Stimulated activated CD4-positive, alpha-beta T cell treated with anti-CD3 and anti-CD28 coated beads, Interleukin-15, amount 100 ng/mL, for 48 hours (primary cell): Measurements from ENCODE around the gene NDC1.
"Not testable (repeated sequence)": the region's sequence is repeated elsewhere in the genome, so short reads cannot be mapped to it uniquely, and the experiment has no call there.

Source experiments
- DNase-seq, 2 donors: peaks; one replicate each; pipeline ENCODE4 v3.0.0-alpha.2; 2020; ENCODE audit warnings: low read depth in 2 of 2

Gene NDC1, protein sequence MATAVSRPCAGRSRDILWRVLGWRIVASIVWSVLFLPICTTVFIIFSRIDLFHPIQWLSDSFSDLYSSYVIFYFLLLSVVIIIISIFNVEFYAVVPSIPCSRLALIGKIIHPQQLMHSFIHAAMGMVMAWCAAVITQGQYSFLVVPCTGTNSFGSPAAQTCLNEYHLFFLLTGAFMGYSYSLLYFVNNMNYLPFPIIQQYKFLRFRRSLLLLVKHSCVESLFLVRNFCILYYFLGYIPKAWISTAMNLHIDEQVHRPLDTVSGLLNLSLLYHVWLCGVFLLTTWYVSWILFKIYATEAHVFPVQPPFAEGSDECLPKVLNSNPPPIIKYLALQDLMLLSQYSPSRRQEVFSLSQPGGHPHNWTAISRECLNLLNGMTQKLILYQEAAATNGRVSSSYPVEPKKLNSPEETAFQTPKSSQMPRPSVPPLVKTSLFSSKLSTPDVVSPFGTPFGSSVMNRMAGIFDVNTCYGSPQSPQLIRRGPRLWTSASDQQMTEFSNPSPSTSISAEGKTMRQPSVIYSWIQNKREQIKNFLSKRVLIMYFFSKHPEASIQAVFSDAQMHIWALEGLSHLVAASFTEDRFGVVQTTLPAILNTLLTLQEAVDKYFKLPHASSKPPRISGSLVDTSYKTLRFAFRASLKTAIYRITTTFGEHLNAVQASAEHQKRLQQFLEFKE

DNA sequence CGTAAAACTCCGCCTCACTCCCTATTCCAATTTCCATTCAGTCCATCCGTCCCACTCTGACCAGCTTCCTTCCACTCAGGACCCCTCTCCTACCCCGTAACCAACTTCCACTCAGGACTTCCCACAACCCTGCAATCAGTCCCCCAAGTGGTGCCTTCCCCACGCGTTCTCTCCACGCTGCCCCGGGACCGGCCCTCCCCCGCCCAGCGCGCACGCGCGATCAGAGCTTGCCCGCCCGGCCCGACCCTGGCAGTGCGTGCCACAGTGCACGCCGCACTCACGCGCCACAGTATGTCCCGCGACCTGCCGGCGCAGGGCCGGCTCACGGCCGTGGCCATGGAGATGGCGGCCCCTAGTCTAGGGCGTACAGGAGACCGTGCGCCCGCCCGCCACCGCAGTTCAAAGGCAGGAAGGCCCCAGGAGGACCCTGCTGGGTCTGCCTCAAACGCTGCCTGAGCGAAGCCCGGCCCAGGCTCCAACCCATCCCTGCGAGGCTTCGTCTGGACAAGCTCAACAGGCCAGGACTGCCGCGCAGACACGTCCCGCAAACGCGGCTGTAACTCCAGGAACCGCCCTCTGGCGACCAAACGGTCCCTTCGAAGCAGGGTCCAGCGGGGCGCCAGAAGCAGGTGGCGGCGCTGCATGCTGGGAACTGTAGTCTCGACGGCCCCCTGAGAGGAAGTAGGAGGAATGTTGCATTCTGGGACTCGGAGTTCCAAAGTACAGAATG, at the start of gene NDC1:
NDC1 (minus strand) TSS at position 373 of the 730 bp plus-strand sequence; CDS start at position 338, 35 bp downstream.
- DNase-seq: peak; percentile 82 to 84

DNA sequence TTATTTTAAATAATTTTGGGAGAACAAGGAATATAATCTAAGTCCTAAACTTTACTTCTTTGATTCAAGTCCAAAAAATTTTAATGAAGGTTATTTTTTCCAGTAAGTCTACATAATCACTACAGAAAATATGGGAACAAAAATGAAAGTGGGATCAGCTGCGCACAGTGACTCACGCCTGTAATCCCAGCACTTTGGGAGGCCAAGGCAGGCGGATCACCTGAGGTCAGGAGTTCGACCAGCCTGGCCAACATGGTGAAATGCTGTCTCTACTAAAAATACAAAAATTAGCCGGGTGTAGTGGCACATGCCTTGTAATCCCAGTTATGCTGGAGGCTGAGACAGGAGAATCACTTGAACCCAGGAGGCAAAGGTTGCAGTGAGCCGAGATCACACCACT, 45.5 kb upstream of the NDC1 start:
- not testable (repeated sequence) for DNase-seq

DNA sequence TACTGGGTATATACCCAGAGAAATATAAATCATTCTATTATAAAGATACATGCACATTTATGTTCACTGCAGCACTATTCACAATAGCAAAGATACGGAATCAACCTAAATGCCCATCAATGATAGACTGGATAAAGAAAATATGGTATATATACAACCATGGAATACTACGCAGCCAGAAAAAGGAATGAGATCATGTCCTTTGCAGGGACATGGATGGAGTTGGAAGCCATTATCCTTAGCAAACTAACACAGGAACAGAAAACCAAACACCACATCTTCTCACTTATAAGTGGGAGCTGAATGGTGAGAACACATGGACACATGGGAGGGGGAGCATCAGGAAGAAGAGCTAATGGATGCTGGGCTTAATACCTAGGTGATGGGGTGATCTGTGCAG, 43.8 kb upstream of the NDC1 start:
- DNase-seq: not testable (repeated sequence)

DNA sequence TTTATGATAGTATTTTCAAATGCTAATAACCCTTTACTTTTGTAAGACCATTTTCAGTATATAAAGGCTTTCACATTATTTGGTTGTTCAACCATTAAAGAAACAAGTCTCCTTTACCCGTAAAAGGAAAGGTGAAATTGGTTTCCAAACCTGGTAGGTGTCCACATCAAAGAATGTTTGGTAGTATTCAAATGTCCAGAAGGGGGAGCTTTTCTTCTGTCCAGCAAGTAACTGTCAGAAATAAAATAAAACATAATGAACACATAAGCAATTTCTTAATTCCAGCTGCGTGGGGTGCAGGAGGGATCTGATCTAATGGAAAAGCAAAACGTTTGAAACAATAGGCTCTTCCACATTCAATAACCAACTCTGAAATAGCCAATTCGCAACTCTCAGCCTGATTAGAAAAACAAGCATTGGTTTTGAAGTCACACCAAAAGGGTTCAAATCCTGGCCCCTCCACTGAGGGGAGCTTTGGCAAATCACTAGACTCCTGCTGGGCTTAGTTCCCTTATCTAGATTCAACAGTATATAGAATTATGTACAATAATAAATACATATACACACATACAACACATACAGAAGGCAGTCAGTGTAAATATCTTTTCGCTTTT, 40.5 kb upstream of the NDC1 start:
- DNase-seq: no peak

DNA sequence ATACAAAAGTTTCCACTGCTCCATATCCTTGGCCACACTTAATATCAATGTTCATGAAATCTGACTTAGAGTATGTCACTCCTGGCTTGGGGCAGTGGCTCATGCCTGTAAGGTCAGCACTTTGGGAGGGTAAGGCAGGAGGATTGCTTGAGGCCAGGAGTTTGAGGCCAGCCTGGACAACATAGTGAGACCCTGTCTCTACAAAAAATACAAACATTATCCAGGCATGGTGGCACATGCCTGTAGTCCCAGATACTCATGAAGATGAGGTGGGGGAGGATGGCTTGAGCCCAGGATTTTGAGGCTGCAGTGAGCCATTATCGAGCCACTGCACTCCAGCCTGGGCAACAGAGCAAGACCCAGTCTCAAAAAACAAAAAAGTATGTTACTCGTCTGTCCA, 37.1 kb upstream of the NDC1 start:
- DNase-seq: not testable (repeated sequence)

DNA sequence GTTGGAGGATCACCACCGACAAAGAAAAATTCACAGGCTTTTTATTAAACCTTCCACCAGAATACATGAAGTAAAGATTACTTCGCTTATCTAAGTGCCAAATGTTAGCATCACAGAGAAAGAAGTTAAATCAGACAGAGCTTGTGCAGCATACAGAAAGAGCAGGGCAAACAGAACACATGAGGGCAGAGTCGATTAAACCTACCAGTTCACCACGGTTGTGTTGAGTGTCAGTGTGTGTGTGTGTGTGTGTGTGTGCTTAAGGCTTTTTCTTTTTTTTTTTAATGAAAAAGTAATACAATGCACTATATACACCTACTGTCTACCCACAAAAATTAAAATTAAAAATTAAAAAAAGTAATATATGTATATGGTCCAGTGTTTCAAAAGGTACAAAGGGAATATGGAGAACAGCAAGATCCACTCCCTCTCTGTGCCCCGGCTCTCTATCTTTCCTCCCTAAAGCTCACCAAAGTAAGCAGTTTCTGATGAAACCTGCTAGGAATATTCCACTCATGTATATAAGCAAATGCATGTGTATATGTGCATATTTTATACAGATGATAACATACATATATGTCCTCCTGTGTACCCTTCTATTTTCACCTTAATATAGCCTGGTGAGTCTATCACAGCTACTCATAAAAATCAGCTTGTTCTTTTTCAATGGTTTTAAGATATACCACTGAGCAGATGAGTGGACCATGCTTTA, 33.8 kb upstream of the NDC1 start:
- DNase-seq: no peak

DNA sequence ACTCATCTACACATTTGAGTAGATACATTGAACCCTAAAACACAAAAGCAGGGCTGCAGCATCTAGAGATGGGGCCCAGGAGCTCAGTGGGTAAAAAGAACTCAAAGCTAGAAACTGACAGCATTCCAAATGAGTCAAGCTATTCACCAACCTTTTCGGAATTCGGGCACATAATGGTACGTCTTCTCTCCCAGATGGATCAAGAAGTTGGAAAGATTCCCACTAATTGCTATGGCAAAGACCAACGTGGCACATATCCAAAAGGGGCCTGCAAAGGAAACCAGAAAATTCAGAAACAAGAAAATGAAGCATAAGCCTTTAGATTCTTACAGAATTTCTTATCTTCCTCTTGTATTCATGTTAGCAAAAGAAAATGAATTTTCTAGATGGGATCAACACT, 33.1 kb upstream of the NDC1 start:
- no peak for DNase-seq

DNA sequence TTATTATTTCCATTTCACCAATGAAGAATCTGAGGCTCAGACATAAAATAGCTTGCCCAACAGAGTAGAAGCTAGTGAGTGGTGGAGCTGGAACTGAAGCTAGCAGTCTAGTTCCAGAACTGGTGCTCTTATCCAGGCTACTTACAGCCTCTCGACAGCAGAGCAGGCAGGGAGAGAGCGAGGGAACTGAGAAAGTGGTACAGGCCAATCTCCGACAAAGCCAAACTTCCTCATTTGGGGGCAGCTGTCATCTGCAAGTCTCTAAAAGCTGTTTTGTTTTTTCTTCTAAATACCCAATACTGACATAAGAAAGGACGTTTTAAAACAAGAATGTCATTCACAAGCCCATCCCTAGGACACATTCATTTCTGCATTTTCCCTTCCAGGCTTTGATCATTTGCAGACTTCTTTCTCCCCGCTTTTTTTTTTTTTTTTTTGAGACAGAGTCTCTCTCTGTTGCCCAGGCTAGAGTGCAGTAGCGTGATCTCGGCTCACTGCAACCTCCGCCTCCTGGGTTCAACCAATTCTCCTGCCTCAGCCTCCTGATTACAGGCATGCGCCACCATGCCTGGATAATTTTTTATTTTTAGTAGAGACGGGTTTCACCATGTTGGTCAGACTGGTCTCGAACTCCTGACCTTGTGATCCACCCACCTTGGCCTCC, 31.5 kb upstream of the NDC1 start:
- DNase-seq: no peak

DNA sequence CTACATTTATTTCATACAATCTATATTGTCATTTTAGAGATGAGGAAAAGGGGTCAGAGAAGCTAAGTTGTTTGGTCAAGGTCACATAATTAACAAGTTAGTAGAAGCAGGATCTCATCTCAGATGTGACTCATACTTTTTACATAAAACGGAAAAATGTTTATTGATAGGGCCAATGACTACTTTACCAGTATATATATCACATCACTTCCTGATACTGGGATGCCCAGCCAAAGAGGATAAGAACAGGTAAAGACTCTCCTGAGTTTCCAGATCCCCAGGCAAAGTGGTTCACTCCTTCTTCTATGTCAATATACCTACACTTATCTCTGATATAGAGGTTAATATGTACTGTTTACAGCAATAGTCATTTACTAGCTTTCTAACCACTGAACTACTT, 30.5 kb upstream of the NDC1 start:
- DNase-seq: no peak

DNA sequence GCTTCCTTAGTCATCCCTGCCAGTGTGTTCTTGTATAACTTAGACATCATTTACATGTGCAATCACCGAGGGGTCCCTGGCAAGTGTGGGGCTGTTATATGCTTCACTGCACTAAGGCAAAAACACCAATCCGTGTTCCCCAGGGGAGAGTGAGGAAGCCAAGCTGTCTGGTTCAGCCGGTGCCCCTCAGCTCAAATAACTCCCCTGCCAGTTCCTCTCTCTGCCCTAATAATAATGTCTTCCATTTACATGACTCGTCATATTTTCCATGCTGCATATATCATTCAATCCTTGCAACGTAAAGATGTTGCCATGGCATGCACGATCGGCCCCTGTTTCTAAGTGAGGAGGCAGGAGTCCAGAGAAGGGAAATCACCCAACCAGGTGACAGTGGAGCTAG, 24.4 kb upstream of the NDC1 start:
- no peak for DNase-seq

DNA sequence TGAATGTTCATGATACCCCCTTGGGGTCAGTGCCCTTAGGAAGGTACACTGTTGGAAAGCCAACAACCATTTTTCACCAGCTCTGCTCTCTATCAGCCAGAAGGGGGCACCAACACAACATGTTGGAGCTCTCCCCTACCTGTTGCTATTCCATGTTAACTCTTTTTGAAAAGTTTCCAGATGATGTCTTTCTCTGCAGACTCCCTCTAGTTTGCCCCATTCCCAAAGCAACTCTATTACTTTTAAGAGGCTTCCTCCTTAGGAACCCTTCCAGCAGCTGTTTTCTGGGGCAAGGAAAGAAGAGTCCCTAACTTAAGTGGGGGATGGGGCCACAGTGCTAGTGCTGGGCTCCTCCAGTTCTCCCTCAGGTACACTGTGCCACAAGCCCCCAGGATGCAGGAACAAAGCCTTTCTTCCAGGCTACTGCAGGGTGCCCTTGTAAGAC, 22.9 kb upstream of the NDC1 start:
- DNase-seq: peak in 1 of 2 donors; percentile 28

DNA sequence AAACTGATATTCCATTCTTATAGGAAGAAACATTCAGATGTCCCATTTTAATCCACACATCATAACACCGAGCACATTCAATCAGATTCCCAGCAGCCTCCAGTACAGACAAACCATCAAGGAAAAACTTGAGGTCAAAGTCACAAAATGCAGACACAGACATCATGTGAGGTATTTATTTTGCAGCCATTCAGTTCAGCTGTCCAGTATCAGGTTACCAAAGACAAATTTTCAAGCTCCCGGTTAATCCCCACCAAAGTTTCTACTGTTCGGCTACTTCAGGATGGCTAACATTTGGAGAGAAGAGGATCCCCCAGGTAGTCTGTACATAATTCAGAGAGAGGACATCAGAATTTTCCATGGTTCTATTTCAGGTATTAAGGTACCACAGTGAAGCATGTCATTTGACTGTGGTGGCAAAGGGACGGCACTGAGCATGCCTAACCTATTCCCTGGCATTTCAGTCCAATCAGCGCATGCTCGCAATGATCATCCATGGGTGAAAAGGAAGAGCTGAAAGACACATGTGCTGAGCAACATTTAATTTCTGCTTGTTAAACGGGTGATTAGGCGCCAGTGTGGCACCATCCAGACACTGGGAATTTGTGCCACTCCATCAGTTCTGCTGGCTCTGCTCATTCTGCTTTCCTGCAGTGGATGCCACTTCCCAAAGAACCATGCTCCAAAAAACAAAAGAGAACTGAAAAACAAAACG, 13.6 kb upstream of the NDC1 start:
- DNase-seq: no peak

DNA sequence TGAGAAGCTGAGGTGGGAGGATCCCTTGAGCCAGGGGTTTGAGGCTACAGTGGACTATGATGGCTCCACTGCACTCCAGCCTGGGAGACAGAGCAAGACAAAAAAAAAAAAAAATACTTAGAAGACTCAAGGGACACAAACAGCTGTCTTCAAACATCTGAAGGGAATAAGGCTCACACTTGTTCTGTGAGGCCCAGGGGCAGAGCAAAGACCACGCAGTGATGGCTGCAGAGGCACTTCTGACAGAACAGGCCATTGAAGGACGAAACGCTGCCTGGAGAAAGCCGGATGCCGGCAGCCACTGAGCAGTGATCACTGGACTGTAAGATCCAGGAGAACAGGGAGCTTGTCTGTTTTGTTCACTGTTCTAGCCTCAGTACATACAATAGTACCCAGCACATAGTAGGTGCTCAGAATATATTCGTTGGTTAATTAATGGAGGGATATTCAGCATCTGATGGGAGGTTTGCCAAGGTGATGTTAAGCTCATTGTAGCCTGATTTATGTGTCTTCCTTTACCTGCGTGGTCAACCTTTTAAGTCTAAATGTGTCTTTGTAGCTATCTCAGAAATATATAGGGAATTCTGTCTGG, 12.1 kb upstream of the NDC1 start:
- no peak for DNase-seq

DNA sequence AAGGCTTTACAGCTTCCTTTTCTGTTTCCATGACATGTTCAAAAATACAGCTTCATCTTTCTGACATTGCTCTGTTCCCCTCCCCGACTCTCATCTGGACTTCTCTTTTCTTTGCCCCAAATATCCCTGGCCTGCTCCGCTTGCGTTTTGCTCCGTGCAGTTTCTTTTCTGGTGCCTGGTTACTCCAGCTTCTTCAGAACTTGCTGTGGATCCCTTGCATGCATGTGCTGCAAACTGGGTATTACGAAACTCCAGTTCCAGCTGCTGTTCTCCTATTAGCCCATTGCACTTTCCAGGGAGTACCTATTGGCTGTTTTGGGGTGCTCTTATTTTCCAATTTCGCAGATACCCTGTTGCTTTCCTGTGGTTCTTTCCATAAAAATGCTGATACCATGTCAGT, 9.9 kb upstream of the NDC1 start:
- no peak for DNase-seq

DNA sequence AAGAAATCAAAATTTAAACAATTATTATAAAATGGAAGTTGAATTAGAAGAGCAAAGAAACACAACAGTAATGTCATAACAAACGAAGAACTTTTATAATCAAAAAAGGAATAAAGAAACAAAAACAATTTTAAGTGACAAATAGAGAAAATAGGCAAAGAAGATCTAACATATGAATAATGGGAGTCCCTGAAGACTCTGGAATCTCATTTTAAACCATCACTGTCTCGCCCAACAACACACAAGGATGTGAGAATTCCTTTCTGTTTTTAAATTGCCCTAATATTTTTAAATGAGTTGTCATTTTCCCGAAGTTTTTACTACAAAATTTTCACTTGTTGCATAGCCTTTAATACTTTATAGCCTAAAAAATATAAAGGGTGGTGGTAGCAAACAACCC, 4.3 kb upstream of the NDC1 start:
- no peak for DNase-seq

DNA sequence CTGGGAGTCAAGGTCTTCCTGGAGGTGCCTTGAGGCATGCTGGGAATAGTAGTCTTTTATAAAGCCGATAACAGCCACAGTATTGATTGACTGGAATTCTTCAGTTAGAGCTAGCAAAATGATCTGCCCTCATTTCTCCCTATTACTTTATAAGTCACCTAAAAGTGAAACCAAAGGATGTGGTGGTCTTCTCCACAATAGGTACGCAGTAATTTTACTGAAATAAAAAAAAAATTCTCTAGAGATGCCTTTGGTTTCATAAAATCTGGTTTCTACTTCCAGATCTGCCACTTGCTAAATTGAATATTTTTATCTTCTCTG, 518 bp upstream of the NDC1 start:
- no peak for DNase-seq

DNA sequence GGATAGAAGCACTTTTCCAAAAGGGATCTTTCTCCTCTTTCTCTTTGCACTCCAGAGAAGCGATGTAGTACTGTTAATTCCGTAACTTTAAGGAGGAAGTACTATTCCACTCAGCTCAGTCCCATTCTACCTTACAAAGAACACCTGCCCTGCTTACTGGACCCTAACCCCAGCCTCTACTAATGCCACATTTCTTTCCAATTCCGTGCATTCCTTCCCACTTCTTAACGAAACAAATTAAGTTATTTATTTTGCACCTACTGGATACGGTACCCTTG, 511 bp downstream of the NDC1 start:
- DNase-seq: no peak

DNA sequence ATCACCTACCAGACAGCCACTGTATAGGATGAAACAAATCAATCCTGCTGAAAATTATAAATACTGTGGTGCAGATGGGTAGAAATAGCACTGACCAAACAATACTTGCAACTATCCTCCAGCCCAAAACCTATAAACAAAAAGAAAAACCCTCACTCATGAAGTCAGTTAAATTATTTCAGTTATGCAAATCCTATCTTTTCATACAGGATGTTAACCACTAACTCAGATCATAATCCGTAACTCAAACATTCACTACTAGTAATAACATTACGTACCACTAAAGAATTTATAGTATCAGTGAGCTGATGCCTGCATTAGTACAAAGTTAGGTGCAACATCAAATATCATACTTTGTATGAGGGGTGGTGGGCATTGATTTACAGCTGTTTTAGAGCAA, 2.6 kb downstream of the NDC1 start:
- DNase-seq: no peak

DNA sequence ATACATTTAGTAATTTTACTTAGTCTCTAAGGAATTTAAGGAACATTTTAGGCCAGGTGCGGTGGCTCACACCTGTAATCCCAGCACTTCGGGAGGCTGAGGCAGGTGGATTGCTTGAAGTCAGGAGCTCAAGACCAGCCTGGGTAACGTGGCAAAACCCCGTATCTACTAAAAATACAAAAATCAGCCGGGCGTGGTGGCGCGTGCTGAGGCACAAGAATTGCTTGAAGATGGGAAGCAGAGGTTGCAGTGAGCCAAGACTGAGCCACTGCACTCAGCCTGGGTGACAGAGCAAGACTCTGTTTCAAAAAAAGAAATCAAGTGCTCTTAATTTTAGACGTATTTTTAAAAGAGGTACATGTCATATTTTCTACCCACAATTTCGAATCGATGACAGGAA, 3.3 kb downstream of the NDC1 start:
- no peak for DNase-seq

DNA sequence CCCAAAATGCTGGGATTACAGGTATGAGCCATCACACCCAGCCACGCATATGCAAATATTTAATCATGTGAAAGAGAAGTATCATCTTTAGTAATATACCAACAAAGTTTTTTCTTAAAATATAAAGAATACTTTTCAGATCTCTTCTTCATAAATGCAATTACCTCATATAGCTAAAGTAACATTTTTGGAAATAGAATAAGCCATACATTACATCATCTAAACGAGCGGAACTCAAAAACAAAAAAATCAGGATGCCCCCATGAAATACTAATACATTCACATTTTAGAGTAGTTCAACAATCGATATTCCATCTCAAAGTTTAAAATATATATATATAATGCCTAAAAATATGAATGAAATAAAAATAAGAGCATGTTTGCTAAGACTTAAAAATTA, 4.7 kb downstream of the NDC1 start:
- no peak for DNase-seq
